ENCODE results near the gene SLC9A8.
A peak's percentile ranks its signal among the peaks of the same experiment; 100 is the strongest.
"Not testable (repeated sequence)": the region's sequence is repeated elsewhere in the genome, so short reads cannot be mapped to it uniquely, and the experiment has no call there.

Gene SLC9A8, protein sequence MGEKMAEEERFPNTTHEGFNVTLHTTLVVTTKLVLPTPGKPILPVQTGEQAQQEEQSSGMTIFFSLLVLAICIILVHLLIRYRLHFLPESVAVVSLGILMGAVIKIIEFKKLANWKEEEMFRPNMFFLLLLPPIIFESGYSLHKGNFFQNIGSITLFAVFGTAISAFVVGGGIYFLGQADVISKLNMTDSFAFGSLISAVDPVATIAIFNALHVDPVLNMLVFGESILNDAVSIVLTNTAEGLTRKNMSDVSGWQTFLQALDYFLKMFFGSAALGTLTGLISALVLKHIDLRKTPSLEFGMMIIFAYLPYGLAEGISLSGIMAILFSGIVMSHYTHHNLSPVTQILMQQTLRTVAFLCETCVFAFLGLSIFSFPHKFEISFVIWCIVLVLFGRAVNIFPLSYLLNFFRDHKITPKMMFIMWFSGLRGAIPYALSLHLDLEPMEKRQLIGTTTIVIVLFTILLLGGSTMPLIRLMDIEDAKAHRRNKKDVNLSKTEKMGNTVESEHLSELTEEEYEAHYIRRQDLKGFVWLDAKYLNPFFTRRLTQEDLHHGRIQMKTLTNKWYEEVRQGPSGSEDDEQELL

DNA sequence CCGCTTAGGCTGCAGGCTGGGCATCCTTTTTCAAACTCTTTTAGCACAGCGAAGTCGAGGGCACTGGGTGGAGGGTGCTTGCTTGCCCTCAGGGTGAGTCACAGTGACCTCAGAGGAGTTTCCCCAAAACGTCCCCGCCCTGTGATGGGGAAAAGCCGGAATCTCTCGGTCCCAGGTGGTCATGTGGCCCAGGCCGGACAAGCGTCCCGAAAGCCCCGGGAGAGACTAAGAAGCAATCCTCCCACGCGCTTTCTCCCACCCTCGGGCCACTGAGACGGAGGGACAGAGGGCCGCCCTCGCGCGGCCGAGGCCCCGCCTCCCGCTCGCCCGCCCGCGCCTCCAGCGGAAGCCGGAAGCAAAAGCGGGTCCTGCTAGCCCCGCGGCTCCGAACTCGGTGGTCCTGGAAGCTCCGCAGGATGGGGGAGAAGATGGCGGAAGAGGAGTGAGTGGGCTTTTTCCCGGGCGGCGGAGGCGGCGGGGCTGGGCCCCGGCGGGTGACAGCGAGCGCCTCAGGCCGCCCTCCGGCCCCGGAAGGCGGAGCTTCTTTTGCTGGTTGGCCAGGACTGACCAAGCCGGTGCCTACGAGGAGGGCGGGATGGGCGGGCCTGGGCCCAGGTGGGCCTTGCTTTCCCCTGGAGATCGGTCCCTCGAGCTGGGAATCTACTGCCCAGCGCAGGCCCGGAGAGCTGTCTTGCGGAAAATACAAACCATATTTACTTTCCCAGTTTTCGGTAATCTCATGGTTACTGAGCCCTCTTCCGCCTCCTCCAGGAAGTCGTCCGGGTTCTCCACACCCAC, at the start of gene SLC9A8:
Gene SLC9A8, plus strand, starts transcription at position 322 of the 798 bp plus-strand sequence. Its CDS starts 95 bp downstream, at position 417.
- peak; percentile 92 for DNase-seq

DNA sequence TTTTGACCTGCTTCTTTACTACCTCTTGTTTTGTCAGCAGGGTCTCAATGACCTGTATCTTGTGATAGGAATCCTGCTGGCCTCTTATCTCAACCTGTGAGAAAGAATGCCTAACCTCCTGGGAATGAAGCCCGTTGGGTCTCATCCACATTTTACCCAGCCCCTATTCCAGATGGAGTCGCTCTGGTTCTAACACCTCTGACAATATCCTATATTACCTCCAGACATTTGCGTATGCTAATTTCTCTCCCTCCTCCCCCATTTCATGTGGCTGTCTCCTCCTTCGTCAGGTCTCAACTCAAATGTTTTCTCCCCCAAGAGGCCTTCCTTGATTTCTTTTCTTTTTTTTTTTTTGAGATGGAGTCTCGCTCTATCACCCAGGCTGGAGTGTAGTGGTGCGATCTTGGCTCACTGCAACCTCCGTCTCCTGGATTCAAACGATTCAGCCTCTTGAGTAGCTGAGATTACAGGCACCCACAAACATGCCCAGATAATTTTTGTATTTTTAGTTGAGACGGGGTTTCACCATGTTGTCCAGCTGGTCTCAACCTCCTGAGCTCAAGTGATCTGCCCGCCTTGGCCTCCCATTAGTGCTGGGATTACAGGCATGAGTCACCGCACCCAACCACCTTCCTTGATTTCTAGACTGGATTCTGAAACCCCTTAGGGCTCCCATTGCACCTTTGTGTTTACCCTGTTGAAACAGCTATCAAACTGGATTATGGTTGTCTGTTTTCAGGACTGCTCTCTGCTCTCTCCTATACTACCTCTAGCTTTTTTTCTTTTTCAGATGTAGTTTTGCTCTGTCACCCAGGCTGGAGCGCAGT, 49.5 kb upstream of the SLC9A8 start:
- DNase-seq: no peak

DNA sequence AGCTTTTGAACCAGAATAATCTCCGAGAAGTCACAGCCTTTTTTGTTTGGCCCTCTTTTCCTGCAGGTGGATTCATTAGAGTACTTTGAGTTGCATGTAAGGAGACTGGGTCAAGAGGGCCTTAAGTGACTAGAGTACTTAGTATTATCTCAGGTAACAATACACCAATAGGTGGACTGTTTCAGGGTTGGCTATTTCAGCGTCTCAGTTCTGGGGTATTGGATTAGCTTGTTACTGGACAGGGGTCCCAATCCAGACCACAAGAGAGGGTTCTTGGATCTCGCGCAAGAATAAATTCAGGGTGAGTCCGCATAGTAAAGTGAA, 47.3 kb upstream of the SLC9A8 start:
- no peak for DNase-seq

DNA sequence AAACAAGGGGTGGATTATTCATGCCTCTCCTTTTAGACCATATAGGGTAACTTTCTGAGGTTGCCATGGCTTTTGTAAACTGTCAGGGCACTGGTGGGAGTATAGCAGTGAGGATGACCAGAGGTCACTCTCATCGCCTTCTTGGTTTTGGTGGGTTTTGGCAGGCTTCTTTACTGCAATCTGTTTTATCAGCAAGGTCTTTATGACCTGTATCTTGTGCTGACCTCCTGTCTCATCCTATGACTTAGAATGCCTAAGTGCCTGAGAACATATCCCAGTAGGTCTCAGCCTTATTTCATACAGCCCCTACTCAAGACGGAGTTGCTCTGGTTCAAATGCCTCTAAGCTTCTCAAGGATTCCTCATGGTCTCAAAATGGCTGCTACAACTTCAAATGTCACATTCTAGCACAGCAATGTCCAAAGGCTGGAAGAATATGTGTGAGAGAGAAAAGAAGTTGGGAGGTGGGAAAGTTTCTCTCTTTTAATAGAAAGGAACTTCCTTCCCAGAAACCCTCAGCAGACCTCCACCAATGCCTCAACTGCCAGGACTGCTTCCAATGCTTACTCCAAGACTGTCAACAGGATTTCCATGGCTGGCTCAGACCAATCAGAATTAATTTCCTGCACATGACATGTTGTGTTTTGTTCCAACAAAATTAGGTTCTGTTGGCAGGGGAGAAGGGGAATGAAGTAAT, 46.6 kb upstream of the SLC9A8 start:
- DNase-seq: no peak

DNA sequence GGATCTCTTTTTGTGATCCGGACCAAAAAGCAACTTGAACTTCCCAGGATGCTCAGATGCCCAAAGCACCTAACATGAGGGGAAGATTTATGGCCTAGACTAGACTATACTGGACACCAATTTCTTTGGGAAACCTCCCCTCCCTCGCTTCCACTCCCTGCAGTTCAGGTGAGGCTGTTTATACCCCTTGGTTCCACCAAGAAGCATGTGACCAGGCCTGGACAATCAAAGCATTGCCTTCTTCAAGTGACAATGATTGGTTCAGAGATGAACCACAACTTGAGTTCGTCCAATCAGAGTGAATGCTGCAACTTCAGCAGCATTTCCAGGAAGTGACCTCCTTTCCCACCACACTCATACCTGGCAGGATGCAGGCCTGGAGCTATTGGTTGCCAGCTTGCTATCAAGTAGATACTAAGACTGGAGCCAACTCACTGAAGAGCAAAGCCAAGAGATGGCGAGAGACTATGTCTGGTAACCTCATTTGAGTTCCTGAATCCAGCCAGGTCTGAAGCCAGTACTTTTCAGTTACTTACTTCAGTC, 45.6 kb upstream of the SLC9A8 start:
- no peak for DNase-seq

DNA sequence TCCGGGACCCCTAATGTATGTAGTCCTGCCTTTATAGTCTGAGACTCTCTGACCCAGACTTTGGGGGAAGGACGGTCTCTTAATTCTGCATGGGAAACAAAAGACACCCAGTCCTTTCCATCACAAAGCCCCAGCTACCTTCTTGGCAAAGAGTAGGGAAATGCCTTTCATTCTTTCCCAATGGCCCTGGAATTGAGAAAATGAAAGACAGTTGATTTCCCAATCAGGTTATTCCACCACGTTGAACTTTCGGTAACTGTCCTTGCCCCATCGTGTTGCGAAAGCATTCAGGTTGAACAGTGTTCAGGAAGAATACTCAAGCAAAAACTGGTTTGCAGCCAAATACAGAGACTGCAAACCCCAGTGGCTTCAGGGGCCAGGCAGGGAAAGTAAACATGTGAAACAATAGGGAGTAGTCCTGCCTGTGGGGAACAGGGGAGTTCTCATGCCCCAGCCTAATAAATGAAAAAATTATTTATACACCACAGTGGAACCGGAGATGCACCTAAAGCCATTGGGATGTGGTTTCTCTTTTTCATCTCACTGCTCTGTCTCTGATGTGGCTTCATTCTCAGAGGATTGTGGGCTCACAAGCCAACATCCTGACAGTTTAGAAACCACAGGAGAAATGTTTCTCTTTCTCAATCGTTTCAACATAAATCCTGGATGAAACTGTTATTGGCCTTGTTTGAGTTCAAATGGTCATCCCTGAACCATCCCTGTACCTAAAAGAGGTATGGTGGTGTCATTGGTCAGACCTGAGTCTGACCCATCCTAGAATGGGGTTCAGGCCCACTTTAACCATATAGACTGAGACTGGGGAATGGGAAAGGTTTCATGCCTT, 44.2 kb upstream of the SLC9A8 start:
- DNase-seq: peak; percentile 63

DNA sequence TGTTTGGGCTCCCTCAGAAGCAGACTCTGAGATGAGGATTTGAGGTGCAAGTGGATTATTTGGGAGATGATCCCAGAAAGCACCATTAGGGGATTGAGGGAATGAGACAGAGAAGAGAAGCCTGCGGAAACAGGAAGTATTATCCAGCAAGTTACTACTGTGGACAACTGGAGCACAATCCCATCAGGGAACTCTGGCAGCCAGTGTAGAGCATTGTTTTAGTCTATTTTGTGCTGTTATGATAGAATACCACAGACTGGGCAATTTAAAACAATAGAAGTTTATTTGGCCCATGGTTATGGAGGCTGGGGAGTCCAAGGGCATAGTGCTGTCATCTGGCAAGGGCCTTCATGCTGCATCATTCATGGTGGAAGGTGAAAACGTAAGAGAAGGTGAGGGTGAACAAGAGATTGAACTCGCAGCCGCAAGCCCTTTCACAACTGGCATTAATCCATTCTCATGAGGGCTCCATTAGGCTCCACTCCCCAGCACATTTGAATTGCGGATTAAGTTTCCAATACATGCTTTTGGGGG, 43.5 kb upstream of the SLC9A8 start:
- DNase-seq: no peak

DNA sequence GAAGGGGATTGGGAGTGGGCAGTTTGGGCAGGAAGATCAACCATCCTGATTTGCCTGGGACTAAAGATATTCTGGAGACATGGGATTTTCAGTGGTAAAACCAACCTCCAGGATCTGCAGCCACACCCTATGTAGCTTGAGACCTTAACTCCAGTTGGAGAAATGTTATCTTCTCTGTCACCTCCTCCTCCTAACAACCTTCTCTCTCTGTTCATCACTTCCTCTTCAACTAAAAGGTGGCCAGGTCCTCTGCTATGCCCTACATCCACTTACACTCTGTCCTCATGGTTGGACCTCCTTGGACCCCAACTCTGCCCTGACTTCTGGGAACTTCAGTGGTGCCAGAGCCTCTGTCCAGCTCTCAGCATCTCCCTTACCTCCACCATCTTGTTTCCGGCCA, 42.0 kb upstream of the SLC9A8 start:
- no peak for DNase-seq

DNA sequence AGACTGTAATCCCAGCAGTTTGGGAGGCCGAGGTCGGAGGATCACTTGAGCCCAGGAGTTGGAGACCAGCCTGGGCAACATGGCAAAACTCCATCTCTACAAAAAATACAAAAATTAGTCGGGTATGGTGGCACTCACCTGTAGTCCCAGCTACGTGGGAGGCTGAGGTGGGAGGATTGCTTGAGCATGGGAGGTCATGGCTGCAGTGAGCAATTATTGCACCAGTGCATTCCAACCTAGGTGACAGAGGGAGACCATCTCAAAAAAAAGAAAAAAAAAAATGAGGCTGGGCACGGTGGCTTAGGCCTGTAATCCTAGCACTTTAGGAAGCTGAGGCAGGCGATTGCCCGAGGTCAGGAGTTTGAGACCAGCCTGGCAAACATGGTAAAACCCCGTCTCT, 38.4 kb upstream of the SLC9A8 start:
- DNase-seq: not testable (repeated sequence)

DNA sequence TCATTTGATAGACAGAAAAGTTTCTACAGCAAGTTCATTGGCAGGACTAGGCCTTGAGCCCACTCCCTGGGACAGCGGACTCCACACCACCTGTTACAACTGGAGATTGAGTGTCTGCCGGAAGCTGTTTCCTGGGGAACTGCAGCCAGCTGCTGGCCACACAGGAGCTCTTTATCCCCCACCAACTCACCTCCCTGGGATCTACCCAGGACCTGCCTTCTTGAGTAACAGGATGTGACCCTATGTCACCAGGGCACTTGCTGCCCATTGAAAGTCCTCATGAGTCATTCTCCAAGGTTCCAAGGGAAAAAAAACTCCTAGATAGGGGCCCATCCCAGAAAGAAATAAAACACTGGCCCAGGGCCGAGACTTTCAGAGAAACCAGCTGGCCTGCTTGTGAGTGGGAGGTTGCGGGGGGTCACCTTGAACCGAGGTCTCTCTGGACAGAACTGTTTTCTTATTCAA, 37.4 kb upstream of the SLC9A8 start:
- DNase-seq: no peak

DNA sequence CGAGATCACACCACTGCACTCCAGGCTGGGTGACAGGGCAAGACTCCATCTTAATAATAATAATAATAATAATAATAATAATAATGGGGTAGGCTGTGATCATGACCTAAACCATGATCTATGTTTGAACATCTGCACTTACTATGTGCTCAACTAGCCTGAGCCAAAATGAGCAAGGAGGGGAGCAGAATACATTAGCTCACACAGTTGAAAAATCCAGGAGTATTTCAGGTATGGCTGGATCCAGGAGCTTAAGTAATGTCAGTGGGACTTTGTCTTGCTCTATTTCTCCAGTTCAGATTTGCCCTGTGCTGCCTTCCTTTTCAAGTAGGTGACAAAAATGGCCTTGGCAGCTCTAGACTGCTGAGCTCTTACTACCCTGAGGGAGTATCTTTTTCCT, 32.7 kb upstream of the SLC9A8 start:
- DNase-seq: no peak

DNA sequence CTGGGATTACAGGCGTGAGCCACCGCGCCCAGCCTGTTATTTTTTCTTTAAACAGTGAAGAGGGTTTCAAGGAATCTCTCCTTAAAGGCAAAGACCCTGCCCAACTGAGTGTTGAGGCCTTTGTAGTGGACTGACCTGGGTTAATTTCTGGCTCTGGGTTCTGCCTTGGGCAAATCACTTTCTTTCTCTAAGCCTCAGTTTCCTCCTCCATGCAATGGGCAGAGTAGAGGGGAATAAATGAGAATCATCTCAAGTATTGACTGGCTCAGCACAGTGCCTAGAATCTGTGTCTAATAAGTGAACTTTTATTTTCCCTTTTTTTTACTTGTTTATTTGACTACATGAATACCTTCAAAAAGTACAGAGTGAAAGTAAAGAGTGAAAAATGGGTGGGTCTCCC, 31.0 kb upstream of the SLC9A8 start:
- DNase-seq: no peak

DNA sequence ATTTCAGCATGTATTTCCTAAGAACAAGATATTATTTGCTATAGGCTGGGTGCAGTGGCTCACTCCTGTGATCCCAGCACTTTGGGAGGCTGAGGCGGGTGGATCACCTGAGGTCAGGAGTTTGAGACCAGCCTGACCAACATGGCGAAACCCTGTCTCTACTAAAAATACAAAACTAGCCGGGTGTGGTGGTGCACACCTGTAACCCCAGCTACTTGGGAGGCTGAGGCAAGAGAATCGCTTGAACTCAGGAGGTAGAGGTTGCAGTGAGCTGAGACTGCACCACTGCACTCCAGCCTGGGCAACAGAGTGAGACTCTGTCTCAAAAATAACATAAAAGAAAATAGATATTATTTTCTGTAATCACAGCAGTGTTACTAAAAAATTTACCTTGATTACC, 30.2 kb upstream of the SLC9A8 start:
- DNase-seq: not testable (repeated sequence)

DNA sequence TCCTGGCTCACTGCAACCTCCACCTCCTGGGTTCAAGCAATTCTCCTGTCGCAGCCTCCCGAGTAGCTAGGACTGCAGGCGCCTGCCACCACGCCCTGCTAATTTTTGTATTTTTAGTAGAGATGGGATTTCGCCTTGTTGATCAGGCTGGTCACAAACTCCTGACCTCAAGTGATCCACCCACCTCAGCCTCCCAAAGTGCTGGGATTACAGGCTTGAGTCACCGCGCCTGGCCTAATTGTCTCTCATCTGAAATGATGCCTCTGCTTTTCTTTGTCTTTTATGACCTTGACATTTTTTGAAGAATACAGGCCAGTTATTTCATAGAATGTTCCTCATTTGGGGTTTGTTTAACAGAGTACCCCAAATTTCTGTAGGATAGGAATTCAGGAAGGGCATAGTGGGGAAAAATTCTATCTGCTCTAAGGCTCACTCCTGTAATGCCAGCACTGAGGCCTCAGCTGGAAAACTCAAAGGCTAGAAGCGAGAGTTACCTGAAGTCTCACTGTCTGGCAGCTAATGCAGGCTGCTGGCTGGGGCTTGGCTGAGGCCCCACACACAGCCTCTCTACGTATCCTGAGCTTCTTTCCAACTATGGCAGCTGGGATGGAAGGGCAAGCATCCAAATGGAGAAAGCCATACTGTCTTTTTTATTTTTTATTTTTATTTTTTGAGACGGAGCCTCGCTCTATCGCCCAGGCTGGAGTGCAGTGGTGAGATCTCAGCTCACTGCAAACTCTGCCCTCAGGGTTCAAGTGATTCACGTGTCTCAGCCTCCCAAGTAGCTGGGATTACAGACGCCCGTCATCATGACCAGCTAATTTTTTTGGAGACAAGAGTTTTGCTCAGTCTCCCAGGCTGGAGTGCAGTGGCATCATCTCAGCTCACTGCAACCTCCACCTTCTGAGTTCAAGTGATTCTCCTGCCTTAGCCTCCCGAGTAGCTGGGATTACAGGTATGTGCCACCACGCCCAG, 29.3 kb upstream of the SLC9A8 start:
- DNase-seq: not testable (repeated sequence)

DNA sequence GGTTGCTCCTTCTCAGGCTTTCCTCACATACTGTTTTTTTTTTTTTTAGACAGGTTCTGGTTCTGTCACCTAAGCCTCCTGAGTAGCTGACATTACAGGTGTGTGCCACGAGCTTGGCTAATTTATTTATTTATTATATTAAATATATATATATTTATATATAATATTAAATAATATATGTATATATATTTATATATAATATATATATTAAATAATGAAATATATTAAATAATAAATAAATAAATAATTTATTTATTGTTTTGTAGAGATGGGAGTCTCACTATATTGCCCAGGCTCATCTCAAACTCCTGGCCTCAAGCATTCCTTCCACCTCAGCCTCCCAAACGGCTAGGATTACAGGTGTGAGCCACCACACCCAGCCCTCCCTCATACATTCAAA, 28.3 kb upstream of the SLC9A8 start:
- DNase-seq: no peak

DNA sequence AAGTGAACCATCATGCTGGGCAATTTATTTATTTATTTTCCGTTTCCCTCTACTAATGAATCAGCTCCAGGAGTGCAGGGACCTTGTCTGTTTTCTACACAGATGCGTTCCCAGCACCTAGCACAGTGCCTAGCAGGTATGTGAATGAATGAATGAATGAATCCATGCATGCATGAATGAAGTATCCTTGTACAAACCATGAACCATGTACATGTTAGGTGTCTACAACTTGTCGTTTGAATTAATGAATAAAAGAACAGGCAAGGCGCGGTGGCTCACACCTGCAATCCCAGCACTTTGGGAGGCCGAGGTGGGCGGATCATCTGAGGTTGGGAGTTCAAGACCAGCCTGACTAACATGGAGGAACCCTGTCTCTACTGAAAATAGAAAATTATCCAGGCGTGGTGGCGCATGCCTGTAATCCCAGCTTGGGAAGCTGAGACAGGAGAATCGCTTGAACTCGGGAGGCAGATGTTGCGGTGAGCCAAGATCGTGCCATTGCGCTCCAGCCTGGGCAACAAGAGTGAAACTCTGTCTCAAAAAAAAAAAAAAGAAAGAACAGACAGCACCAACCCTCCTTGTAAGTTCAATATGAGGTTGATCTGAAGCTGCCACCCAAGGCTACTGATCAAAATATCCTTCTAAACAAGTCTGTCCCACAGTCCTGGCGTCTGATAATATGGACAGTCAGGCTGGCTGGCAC, 27.3 kb upstream of the SLC9A8 start:
- no peak for DNase-seq

DNA sequence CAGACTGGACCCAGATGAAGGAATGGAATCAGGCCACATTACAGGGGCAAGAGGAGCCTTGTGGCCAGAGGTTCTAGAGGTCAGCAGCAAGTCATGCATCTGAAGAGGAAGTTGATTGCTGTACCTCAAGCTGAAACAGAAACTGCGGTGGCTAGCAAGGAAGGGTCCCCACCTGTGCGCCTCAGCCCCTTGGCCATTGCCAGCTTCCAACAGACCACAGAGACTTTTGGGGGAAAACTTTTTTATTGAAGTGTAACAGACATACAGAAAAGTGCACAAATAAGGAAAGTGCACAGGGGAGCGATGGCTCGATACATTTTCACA, 26.8 kb upstream of the SLC9A8 start:
- no peak for DNase-seq

DNA sequence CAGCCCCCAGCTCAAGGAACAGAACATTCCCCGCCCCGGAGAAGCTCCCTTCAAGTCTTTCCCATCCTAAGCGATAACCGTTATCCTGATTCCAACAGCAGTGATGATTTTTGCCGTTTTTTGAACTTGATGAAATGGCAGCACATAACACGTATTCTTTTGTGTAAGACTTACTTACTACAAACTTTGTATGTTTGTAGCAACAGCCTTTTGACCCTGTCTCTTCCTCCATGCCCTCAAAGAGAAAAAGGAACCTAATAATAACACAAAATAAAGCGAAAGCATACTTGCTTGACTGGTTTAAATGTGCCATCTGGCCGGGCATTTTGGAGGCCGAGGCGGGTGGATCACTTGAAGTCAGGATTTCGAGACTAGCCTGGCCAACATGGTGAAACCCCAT, 26.4 kb upstream of the SLC9A8 start:
- DNase-seq: no peak

All from CD4-positive, alpha-beta T cell treated with Interleukin-21 for 1 hour (primary cell).